Measurements from ENCODE around the gene ARHGAP29. TPM values are rescaled to one million over a fixed set of nuclear protein-coding genes. Genes with fewer than 3 reads are reported as not detected.

The ARHGAP29 gene
- total RNA-seq, 1 donor from 2014 or later = 1.5 TPM

DNA sequence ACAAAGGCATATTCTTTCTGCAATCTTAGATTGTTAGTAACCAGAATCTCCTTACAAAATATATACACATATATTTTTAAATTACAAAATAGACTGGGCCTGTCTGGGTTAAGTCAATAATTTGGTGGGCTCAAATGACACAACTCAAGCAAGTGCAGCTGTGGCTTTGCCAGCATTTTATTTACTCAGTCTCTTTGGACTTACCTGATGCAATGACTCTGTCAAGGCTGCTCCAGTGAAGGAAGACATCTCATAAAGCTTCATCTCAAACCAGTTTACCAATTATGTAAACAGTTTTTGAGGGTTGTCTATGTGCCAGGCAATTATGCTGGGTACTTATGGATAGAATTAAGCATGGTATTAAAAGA lies 93.6 kb downstream of the ARHGAP29 start:
- no peak overlapping the region for H3K27ac Mint-ChIP-seq (ENCODE audit: unreplicated experiment)
- peaks cover 6% of the 10 kb centered on the region for H3K9me3 Mint-ChIP-seq
- H3K36me3 Mint-ChIP-seq (ENCODE audit: low read depth) = no peaks in the 10 kb centered on the region
- H3K4me1 Mint-ChIP-seq = no peaks in the 10 kb centered on the region
- no peaks in the 10 kb centered on the region for H3K27me3 Mint-ChIP-seq (ENCODE audit: low read depth)
- no peak overlapping the region for H3K4me3 Mint-ChIP-seq
- no peak for DNase-seq (ENCODE audit: low read depth, low spot score)
- TF ChIP-seq CTCF (conservative IDR thresholded peaks at IDR 0.05) = no peak

DNA sequence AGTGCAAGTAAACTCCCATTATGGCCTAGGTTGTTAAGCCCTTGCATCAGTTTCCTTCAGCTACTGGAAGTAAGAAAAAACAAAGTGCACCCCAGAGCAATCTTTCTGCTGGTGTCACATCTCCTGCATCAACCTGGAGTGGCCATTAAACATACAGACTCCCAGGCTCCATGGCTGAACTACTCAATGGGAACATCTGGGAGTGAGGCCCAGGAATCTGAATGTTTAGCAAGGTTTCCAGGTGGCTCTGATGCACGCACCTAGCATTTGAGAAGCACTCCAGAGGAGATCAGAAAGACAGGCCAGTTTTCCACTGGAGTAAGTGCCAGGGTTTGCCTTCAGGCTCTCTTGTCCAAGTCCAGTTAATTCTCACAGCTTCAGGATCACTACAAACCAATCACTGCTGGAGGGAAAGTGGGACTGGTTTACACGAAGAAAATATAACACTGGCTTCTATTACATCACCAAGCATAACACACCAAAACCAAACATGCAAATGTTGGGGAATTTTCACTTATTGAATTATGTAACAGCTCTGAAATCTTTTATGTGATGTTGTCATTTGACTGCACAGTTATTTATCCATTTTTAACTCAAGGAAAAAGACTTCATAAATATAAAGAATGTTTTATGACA lies 94.1 kb downstream of the ARHGAP29 start:
- no peaks in the 10 kb centered on the region for H3K36me3 Mint-ChIP-seq (ENCODE audit: low read depth)
- no peak for DNase-seq (ENCODE audit: low read depth, low spot score)
- no peaks in the 10 kb centered on the region for H3K27me3 Mint-ChIP-seq (ENCODE audit: low read depth)
- H3K4me3 Mint-ChIP-seq = no peak overlapping the region
- H3K9me3 Mint-ChIP-seq = peaks cover 6% of the 10 kb centered on the region
- H3K27ac Mint-ChIP-seq (ENCODE audit: unreplicated experiment) = no peak overlapping the region
- H3K4me1 Mint-ChIP-seq = no peaks in the 10 kb centered on the region
- no peak for TF ChIP-seq CTCF (conservative IDR thresholded peaks at IDR 0.05)

- peaks cover 6% of the 10 kb centered on the region for H3K9me3 Mint-ChIP-seq
- no peak overlapping the region for H3K27ac Mint-ChIP-seq (ENCODE audit: unreplicated experiment)
- no peak for TF ChIP-seq CTCF (conservative IDR thresholded peaks at IDR 0.05)
- DNase-seq (ENCODE audit: low read depth, low spot score) = no peak
- H3K36me3 Mint-ChIP-seq (ENCODE audit: low read depth) = no peaks in the 10 kb centered on the region
- H3K4me1 Mint-ChIP-seq = no peaks in the 10 kb centered on the region
- H3K4me3 Mint-ChIP-seq = no peak overlapping the region
- no peaks in the 10 kb centered on the region for H3K27me3 Mint-ChIP-seq (ENCODE audit: low read depth)
Measured at GRCh38 chr1:94142583-94142982, 94.8 kb downstream of the ARHGAP29 start.

DNA sequence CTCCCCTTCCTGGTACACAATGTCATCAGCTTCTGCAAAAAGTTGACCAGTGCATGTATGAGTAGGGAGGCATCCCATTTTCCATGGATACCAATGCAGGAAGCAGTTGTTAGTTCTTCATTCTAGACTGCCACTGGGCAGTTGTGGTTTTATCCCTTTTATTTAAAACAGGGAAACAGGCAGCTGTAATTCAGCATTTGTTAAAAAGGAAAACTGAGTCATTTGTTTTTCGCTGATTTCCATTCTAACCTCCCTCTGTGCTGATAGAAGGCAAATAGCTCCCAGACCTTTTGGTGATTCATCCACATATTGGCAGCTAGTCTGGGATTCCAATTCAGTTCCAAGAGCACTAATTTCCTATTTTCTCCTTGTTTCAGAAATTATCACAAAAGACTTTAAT lies 95.4 kb downstream of the ARHGAP29 start:
- Mint-ChIP-seq H3K9me3 (peaks cover 6% of the 10 kb centered on the region), H3K4me1 (no peaks in the 10 kb centered on the region), H3K27ac (ENCODE audit: unreplicated experiment) (no peak overlapping the region), H3K27me3 (ENCODE audit: low read depth) (no peaks in the 10 kb centered on the region), H3K36me3 (ENCODE audit: low read depth) (peaks cover 2% of the 10 kb centered on the region), H3K4me3 (no peak overlapping the region)
- no peak for DNase-seq (ENCODE audit: low read depth, low spot score)
- no peak for TF ChIP-seq CTCF (conservative IDR thresholded peaks at IDR 0.05)

DNA sequence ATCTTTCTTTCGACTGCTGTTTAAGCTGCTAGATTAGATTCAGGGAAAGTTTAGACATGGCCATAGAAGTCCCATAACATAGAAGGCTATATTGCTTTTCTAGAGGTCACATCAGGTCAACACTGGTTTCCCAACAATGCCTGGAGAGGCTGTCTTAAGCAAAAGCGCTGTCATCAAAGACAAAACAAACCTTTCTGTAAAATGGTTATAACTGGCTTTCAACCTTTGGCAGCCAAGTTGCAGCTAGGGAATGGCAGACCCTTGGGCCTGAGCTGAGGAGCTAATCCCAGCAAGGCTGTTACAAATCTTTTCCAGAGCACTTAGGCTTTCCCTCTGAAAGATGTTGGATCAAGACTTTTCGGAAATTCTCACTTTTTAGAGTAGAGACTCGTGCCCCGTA lies 105.3 kb downstream of the ARHGAP29 start:
- Mint-ChIP-seq H3K4me1 (peaks cover 15% of the 10 kb centered on the region), H3K4me3 (no peak overlapping the region), H3K27me3 (ENCODE audit: low read depth) (no peaks in the 10 kb centered on the region), H3K36me3 (ENCODE audit: low read depth) (peaks cover 13% of the 10 kb centered on the region), H3K27ac (ENCODE audit: unreplicated experiment) (no peak overlapping the region), H3K9me3 (peaks cover 3% of the 10 kb centered on the region)
- no peak for DNase-seq (ENCODE audit: low read depth, low spot score)
- TF ChIP-seq CTCF (conservative IDR thresholded peaks at IDR 0.05) = no peak

Data from neural crest cell (in vitro differentiated cells).